Stimulated activated naive CD8-positive, alpha-beta T cell treated with anti-CD3 and anti-CD28 coated beads, Interleukin-15, amount 100 ng/mL, for 72 hours (primary cell): Measurements from ENCODE around the gene ANKRD33B.
A peak's percentile ranks its signal among the peaks of the same experiment; 100 is the strongest.

Experiments used
- ATAC-seq: fragments of 150-1000 bp; cut with Tn5 transposase; 2 replicates; pipeline ENCODE4 v1.10.0; 2021; ENCODE audit warnings: mild to moderate bottlenecking, moderate library complexity
- DNase-seq, 2 donors: peaks; one replicate each; pipeline ENCODE4 v3.0.0; 2021 to 2022
- H3K27ac Mint-ChIP-seq, 2 donors: one replicate each; pipeline ENCODE4 v1.8.0; 2022; ENCODE audit warnings: mild to moderate bottlenecking in 2 of 2, mixed read lengths in 2 of 2, moderate library complexity in 2 of 2
- H3K27me3 Mint-ChIP-seq: one replicate; pipeline ENCODE4 v1.8.0; 2022; ENCODE audit warnings: mixed read lengths
- H3K4me1 Mint-ChIP-seq: one replicate; pipeline ENCODE4 v1.8.0; 2022; ENCODE audit warnings: mild to moderate bottlenecking, mixed read lengths
- H3K4me3 Mint-ChIP-seq, 2 donors: one replicate each; pipeline ENCODE4 v1.8.0; 2022; ENCODE audit warnings: mild to moderate bottlenecking in 2 of 2, mixed read lengths in 2 of 2, moderate library complexity in 1 of 2
- H3K9me3 Mint-ChIP-seq, 2 donors: one replicate each; pipeline ENCODE4 v1.8.0; 2022; ENCODE audit warnings: mixed read lengths in 2 of 2

ANKRD33B gene

DNA sequence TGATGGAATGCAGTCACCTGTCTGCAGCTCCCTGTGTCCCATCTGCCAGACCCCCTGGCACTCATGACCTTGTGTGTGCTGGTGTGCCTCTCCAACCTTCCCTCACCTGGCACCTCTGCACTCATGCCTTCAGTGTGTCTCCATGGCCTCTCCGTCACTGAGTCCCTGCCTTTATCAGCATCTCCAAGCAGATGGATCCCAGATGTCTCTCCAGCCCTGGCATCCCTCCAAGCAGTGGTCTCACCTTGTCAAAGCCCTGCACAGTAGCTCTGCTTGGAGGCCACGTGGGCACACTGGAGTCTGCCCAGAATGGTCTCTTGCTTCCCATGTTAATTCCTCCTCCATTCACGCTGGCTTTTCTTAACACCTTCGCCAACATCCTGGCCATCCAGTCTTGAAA, 112.4 kb downstream of the ANKRD33B start:
- Mint-ChIP-seq H3K27me3 (no peaks in the 10 kb centered on the region), H3K9me3 (peaks cover 0 to 20% of the 10 kb centered on the region in 2 donors), H3K4me3 (no peak overlapping the region), H3K27ac (no peak overlapping the region), H3K4me1 (no peaks in the 10 kb centered on the region)
- DNase-seq (no peak), ATAC-seq (no peak)

DNA sequence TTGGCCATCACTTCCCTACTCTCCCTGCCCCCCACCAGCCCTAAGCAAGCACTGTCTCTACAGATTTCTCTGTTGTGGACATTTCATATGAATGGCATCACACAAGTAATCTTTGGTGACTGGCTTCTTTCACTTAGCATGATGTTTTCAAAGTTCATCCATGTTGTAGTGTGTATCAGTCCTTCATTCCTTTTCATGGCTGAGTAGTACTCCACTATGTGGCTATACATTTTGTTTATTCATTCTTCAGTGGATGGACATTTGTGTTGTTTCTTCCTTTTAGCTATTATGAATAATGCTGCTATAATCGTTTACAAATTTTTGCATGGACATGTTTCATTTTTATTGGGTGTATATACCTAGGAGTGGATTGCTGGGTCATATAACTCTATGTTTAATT, 113.1 kb downstream of the ANKRD33B start:
- H3K4me1 Mint-ChIP-seq = no peaks in the 10 kb centered on the region
- DNase-seq (no peak), ATAC-seq (no peak)
- peaks cover 0 to 20% of the 10 kb centered on the region in 2 donors for H3K9me3 Mint-ChIP-seq
- no peaks in the 10 kb centered on the region for H3K27me3 Mint-ChIP-seq
- H3K27ac Mint-ChIP-seq = no peak overlapping the region
- H3K4me3 Mint-ChIP-seq = no peak overlapping the region

- no peak for DNase-seq
- H3K27me3 Mint-ChIP-seq = no peaks in the 10 kb centered on the region
- no peaks in the 10 kb centered on the region for H3K4me1 Mint-ChIP-seq
- no peak for ATAC-seq
- H3K9me3 Mint-ChIP-seq = peaks cover 0 to 20% of the 10 kb centered on the region in 2 donors
- H3K4me3 Mint-ChIP-seq = no peak overlapping the region
- H3K27ac Mint-ChIP-seq = no peak overlapping the region
Measured at GRCh38 chr5:10677533-10677932, 113.7 kb downstream of the ANKRD33B start.

GRCh38 chr5:10678244-10678643, 114.4 kb downstream of the ANKRD33B start:
- H3K4me1 Mint-ChIP-seq = no peaks in the 10 kb centered on the region
- no peak overlapping the region for H3K27ac Mint-ChIP-seq

DNA sequence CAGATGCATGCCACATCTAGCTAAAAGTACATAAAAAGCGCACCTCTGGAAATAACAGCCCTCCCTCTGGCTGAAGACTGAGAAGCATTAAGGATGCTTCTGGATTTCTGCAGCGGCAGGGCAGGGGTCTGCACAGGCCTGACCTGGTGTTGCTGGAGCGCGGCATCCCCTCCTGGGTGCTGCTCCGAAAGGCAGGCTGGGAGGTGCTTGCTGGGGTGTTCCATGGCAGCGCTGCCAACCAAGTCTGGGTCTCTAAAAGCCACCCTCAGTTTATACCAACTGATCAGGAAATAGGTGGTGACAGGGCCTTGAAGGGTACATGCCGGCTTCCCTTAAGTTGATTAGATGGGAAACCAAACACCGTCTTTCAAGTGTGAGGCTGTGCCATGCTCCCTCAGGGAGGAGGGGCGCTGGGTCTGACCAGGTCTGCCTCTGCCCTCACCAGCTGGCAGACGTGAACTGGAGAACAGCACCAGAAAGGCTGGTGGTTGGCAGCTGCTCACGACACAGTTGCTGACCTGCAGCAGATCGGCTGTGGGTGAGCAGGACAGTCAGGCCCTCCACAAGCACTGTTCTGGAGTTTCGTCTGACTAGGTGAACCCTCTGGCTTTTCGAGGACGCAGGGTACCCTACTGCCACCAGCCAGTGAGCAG, 115.6 kb downstream of the ANKRD33B start:
- H3K4me3 Mint-ChIP-seq = no peak overlapping the region
- DNase-seq (no peak), ATAC-seq (no peak)
- no peaks in the 10 kb centered on the region for H3K27me3 Mint-ChIP-seq
- no peaks in the 10 kb centered on the region for H3K4me1 Mint-ChIP-seq
- H3K27ac Mint-ChIP-seq = no peak overlapping the region
- peaks cover 0 to 20% of the 10 kb centered on the region in 2 donors for H3K9me3 Mint-ChIP-seq

More at GRCh38 chr5:10678244-10678643, 114.4 kb downstream of the ANKRD33B start:
- Mint-ChIP-seq H3K9me3 (peaks cover 0 to 20% of the 10 kb centered on the region in 2 donors), H3K4me3 (no peak overlapping the region), H3K27me3 (no peaks in the 10 kb centered on the region)
- ATAC-seq (no peak), DNase-seq (no peak)

DNA sequence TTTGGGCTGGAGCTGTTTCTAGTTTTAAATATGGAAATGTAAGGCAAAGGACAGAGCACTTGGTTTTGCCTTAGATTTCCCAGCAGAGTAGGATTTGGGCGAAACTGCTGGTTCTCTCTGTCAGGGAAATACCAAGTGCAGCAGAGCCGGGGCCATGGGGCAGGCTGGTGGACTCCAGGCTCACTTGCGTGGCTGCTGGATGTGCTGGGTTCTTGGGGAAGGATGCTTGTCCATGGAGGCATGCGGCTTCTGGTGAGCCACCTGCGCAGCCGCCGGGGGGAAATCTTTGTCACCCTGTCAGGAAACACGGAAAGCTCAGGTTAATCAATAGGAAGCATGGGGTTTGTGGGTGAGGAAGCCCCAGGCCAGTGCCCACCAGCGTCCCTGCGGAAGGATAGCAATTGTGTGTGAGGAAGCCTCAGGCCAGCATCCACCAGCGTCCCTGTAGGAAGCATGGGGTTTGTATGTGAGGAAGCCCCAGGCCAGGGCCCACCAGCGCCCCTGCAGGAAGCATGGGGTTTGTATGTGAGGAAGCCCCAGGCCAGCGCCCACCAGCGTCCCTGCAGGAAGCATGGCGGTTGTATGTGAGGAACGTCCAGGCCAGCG, 117.1 kb downstream of the ANKRD33B start:
- peak overlapping the region in 1 of 2 donors; percentile 52 for H3K27ac Mint-ChIP-seq
- ATAC-seq (no peak), DNase-seq (no peak)
- H3K27me3 Mint-ChIP-seq = no peaks in the 10 kb centered on the region
- H3K4me1 Mint-ChIP-seq = no peaks in the 10 kb centered on the region
- peaks cover 0 to 20% of the 10 kb centered on the region in 2 donors for H3K9me3 Mint-ChIP-seq
- H3K4me3 Mint-ChIP-seq = no peak overlapping the region

GRCh38 chr5:10681731-10682679, 118.1 kb downstream of the ANKRD33B start:
- Mint-ChIP-seq H3K9me3 (peaks cover 0 to 12% of the 10 kb centered on the region in 2 donors), H3K27ac (no peak overlapping the region)

DNA sequence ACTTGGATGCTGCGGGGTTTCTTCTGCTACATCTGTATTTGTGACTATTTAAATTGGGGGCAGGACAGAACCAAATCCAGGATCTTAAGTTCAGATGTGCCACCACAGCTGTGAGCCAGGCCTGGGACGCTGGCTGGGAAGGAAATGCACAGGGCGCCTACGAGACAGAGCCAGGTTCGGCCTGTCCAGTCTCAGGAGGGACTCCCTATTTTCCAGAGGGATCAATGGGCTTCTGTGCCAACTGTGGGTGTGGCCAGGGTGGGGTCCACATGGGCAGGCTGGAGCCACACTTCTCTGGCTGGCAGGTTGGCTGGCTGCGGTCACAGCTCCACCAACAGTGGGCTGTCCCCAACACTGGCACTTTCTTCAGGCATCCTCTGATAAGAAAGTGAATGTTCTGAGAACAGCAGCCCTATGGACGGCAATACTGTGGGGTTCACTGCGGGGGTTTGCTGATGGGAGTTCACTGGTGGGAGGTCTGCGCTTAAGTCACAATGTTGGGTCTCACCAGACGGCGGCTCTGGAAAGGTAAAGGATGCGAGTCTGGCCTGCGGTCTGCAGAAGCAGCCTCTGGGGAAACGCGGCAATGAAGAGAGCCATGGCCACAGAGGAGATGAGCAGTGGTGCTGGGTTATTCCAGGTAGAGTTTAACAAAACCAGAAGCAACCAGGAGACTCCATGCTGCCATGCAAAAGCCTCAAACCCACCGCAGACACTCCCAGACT, 119.1 kb downstream of the ANKRD33B start:
- peaks cover 0 to 2% of the 10 kb centered on the region in 2 donors for H3K9me3 Mint-ChIP-seq
- peak overlapping the region in 1 of 2 donors; percentile 29 for H3K27ac Mint-ChIP-seq

More at GRCh38 chr5:10681731-10682679, 118.1 kb downstream of the ANKRD33B start:
- Mint-ChIP-seq H3K4me3 (no peak overlapping the region), H3K27me3 (no peaks in the 10 kb centered on the region), H3K4me1 (no peaks in the 10 kb centered on the region)
- ATAC-seq = no peak
- no peak for DNase-seq

DNA sequence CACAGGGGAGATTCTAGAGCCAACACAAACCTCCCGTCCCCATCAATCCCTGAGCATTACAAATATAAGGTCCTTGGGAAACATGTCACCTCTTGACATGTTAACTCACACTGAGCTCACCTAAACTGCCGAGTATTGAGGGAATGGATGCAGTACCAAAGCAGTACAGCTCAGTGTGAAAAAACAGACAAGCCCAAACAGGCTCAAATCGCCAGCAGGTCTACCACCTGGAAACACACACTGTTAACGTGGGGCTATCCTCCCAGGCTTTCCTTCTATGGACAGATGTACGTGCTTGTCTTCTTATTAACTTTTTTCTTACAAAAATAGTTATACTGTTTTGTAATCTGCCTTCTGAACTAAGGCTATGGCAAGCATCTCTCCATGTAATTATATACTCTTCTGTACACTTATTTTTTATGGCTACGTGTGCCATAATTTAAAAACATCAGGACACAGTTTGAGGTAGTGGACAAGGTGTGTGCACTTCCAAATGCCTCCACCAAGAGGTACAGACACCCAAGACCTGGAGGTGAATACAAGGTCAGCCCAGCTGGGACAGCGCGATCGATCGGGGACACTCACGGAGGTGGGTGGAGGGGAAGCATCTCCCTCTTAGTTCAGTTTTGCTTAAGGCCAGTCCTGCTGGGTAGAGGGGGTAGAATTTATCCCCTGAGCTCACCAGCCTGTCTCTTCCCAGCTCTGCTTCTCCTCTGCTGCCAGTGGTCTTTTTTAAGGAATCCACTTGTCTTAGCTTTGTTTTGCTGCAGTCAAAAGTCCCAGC, 120.6 kb downstream of the ANKRD33B start:
- H3K9me3 Mint-ChIP-seq = no peaks in the 10 kb centered on the region
- H3K4me3 Mint-ChIP-seq = no peak overlapping the region
- H3K4me1 Mint-ChIP-seq = no peaks in the 10 kb centered on the region
- no peaks in the 10 kb centered on the region for H3K27me3 Mint-ChIP-seq
- ATAC-seq (no peak), DNase-seq (no peak)
- H3K27ac Mint-ChIP-seq = peak overlapping the region in 1 of 2 donors; percentile 27

More for the DNA sequence above, 119.1 kb downstream of the ANKRD33B start:
- DNase-seq (no peak), ATAC-seq (no peak)
- Mint-ChIP-seq H3K27me3 (no peaks in the 10 kb centered on the region), H3K4me3 (no peak overlapping the region), H3K4me1 (no peaks in the 10 kb centered on the region)

DNA sequence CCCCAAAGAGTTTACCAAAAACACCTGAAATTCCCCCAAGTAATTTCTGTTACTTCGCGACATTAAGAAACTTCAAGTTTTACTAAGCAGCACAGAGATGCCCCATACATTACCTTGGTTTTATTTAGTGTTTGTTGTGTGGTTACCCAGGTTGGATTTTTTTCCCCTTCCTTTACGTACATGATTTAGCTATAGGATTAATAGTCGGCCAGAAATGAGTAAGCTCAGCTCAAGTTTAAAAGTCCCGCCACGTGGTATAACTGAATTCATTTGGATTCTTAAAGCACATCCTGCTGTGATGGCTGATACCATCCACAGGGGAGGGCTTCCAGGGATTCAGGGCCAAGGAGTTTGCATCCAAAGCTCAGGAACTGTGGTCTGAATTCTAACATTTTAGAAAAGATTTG, 121.2 kb downstream of the ANKRD33B start:
- Mint-ChIP-seq H3K27ac (peak overlapping the region in 1 of 2 donors; percentile 17), H3K4me3 (no peak overlapping the region), H3K4me1 (no peaks in the 10 kb centered on the region), H3K27me3 (no peaks in the 10 kb centered on the region), H3K9me3 (no peaks in the 10 kb centered on the region)
- DNase-seq (no peak), ATAC-seq (peak; percentile 64)

GRCh38 chr5:10686890-10687289, 123.0 kb downstream of the ANKRD33B start:
- no peaks in the 10 kb centered on the region for H3K4me1 Mint-ChIP-seq
- DNase-seq (no peak), ATAC-seq (no peak)
- no peaks in the 10 kb centered on the region for H3K9me3 Mint-ChIP-seq
- no peak overlapping the region for H3K27ac Mint-ChIP-seq
- H3K27me3 Mint-ChIP-seq = no peaks in the 10 kb centered on the region
- no peak overlapping the region for H3K4me3 Mint-ChIP-seq

DNA sequence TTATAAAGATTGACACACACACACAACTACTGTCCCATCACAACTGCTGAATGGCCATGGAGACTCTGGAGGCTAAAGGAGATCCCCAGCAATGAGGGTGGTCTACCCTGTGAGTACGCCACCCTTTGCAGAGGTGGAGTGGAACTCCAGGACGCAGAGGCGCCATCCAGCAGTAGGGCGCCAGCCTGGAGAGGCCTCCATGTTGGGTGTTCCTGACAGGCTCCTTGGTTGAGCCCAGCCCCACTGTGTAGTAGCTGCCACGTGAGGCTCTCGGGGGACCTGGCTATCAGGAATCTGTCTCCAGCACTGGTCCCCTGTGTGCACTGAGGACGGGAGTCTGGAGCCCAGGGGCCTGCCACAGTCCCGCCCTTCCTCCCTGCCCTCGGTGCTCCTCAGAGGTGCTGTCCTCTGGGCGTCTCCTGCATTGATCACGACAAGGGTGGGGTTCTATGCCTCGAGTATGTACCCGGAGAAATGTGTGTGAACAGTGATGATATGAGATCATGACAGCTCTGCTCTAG, 124.8 kb downstream of the ANKRD33B start:
- Mint-ChIP-seq H3K4me3 (no peak overlapping the region), H3K9me3 (no peaks in the 10 kb centered on the region), H3K4me1 (no peaks in the 10 kb centered on the region), H3K27me3 (no peaks in the 10 kb centered on the region), H3K27ac (peak overlapping the region in 1 of 2 donors; percentile 17)
- ATAC-seq (no peak), DNase-seq (no peak)

DNA sequence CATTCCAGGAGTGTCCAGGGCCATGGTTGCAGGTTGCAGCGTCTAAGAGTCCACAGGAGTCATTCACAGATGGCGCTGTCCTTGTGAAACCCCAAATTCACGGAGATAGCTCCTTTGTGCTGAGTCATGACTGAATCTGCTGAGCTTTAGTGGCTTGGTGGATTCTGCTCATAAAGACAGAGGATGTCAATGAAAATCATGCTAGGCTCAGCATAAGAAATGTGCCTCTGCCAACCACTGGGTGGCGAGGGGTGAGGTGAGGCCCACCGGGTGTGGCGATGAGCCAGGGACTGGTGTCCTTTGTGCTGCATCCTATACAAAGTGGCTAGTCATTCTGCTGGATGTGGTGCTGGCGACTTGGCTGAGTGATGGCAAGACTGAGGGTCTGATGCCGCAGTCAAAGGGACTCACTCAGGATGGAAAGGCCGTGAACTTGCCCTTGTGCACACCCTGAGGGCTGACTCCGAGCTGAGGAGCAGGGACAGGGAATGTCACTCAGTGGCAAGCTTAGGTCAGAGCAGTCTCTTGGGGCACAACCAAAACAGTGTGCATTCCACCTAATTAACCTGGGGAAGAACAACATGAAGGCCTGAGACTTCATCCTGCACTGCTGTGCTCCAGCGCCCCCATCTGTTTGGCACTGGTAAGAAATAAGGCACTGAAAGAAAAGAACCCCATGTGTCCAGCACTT, 125.7 kb downstream of the ANKRD33B start:
- Mint-ChIP-seq H3K27me3 (no peaks in the 10 kb centered on the region), H3K9me3 (no peaks in the 10 kb centered on the region), H3K4me3 (no peak overlapping the region), H3K4me1 (no peaks in the 10 kb centered on the region), H3K27ac (peak overlapping the region; percentile 17 to 85)
- ATAC-seq (peak; percentile 66), DNase-seq (peak; percentile 16 to 27)
